ENCODE data around the gene KIDINS220. TPM values are rescaled to one million over a fixed set of nuclear protein-coding genes. Genes with fewer than 3 reads are reported as not detected.

Gene KIDINS220
- total RNA-seq, 1 donor from 2014 or later = 109 TPM

GRCh38 chr2:8858264-8858663 is 20.9 kb upstream of the KIDINS220 start:
- peak overlapping the region; percentile 87 for H3K27ac Mint-ChIP-seq
- H3K4me3 Mint-ChIP-seq = peak overlapping the region; percentile 22
- TF ChIP-seq CTCF (IDR thresholded peaks at IDR 0.05; ENCODE audit: unreplicated experiment) = no peak
- H3K9me3 Mint-ChIP-seq = no peaks in the 10 kb centered on the region
- H3K4me1 Mint-ChIP-seq = peaks cover 33% of the 10 kb centered on the region
- no peaks in the 10 kb centered on the region for H3K27me3 Mint-ChIP-seq (ENCODE audit: low read depth)
- no peak for DNase-seq (ENCODE audit: low spot score in 2 of 2, unreplicated experiment in 2 of 2)
- H3K36me3 Mint-ChIP-seq = peaks cover 15% of the 10 kb centered on the region

GRCh38 chr2:8857709-8858108 is 20.3 kb upstream of the KIDINS220 start:
- H3K36me3 Mint-ChIP-seq = peaks cover 15% of the 10 kb centered on the region
- H3K27me3 Mint-ChIP-seq (ENCODE audit: low read depth) = no peaks in the 10 kb centered on the region
- DNase-seq (ENCODE audit: low spot score in 2 of 2, unreplicated experiment in 2 of 2) = peak in 1 of 2 experiments; percentile 53
- H3K27ac Mint-ChIP-seq = peak overlapping the region; percentile 87
- no peak for TF ChIP-seq CTCF (IDR thresholded peaks at IDR 0.05; ENCODE audit: unreplicated experiment)
- H3K4me1 Mint-ChIP-seq = peaks cover 38% of the 10 kb centered on the region
- H3K9me3 Mint-ChIP-seq = no peaks in the 10 kb centered on the region
- H3K4me3 Mint-ChIP-seq = peak overlapping the region; percentile 20

GRCh38 chr2:8856176-8856575 is 18.8 kb upstream of the KIDINS220 start:
- Mint-ChIP-seq H3K4me3 (no peak overlapping the region), H3K36me3 (peaks cover 1% of the 10 kb centered on the region), H3K27ac (peak overlapping the region; percentile 82), H3K4me1 (peaks cover 38% of the 10 kb centered on the region), H3K9me3 (no peaks in the 10 kb centered on the region), H3K27me3 (ENCODE audit: low read depth) (no peaks in the 10 kb centered on the region)
- no peak for TF ChIP-seq CTCF (IDR thresholded peaks at IDR 0.05; ENCODE audit: unreplicated experiment)
- no peak for DNase-seq (ENCODE audit: low spot score in 2 of 2, unreplicated experiment in 2 of 2)

- no peak for DNase-seq (ENCODE audit: low spot score in 2 of 2, unreplicated experiment in 2 of 2)
- TF ChIP-seq CTCF (IDR thresholded peaks at IDR 0.05; ENCODE audit: unreplicated experiment) = no peak
Measured at GRCh38 chr2:8855010-8855409, 17.6 kb upstream of the KIDINS220 start.

GRCh38 chr2:8853426-8853825 is 16.0 kb upstream of the KIDINS220 start:
- Mint-ChIP-seq H3K4me3 (no peak overlapping the region), H3K27ac (no peak overlapping the region), H3K4me1 (peaks cover 38% of the 10 kb centered on the region), H3K9me3 (no peaks in the 10 kb centered on the region), H3K27me3 (ENCODE audit: low read depth) (no peaks in the 10 kb centered on the region), H3K36me3 (no peaks in the 10 kb centered on the region)
- no peak for DNase-seq (ENCODE audit: low spot score in 2 of 2, unreplicated experiment in 2 of 2)
- no peak for TF ChIP-seq CTCF (IDR thresholded peaks at IDR 0.05; ENCODE audit: unreplicated experiment)

More at GRCh38 chr2:8855010-8855409, 17.6 kb upstream of the KIDINS220 start:
- Mint-ChIP-seq H3K9me3 (no peaks in the 10 kb centered on the region), H3K4me3 (no peak overlapping the region), H3K27me3 (ENCODE audit: low read depth) (no peaks in the 10 kb centered on the region), H3K4me1 (peaks cover 45% of the 10 kb centered on the region), H3K27ac (peak overlapping the region; percentile 40), H3K36me3 (no peaks in the 10 kb centered on the region)
